Measurements from ENCODE around the gene CAPZB.

CAPZB gene

GRCh38 chr1:19419691-19420090 is 65.6 kb downstream of the CAPZB start:
- H3K27ac ChIP-seq (ENCODE audit: low read depth, low read length), result no peak overlapping the region
- TF ChIP-seq EZH2phosphoT487 (conservative IDR thresholded peaks at IDR 0.05; ENCODE audit: low read length), result no peak
- no peak for TF ChIP-seq CTCF (IDR thresholded peaks at IDR 0.05; ENCODE audit: insufficient read depth, low read length, poor library complexity, severe bottlenecking)
- H3K9me2 ChIP-seq (replicated peaks; ENCODE audit: insufficient read depth, low read length), result no peaks in the 10 kb centered on the region
- no peak overlapping the region for H3K4me2 ChIP-seq (ENCODE audit: low read depth, low read length, poor library complexity, severe bottlenecking)
- no peak overlapping the region for H3K9ac ChIP-seq (ENCODE audit: low read length)
- no peaks in the 10 kb centered on the region for H3F3A ChIP-seq (ENCODE audit: insufficient read depth)
- no peaks in the 10 kb centered on the region for H3K27me3 ChIP-seq (ENCODE audit: low read length)
- H3K79me2 ChIP-seq (ENCODE audit: insufficient read depth, low read length), result peaks cover 49% of the 10 kb centered on the region
- H2AFZ ChIP-seq (ENCODE audit: low read depth, low read length, severe bottlenecking), result no peak overlapping the region
- no peak overlapping the region for H3K4me3 ChIP-seq (ENCODE audit: insufficient read depth, low read length, poor library complexity, severe bottlenecking)
- H4K20me1 ChIP-seq (ENCODE audit: low read depth, low read length), result no peaks in the 10 kb centered on the region
- H3K9me3 ChIP-seq (ENCODE audit: insufficient read depth, low read length), result no peaks in the 10 kb centered on the region
- H3K36me3 ChIP-seq (ENCODE audit: low read length), result 0 out of 2 replicates have a peak, but pooled peaks cover 3% of the 10 kb centered on the region

GRCh38 chr1:19418503-19418971 is 66.8 kb downstream of the CAPZB start:
- Histone ChIP-seq H2AFZ (ENCODE audit: low read depth, low read length, severe bottlenecking) (no peak overlapping the region), H3F3A (ENCODE audit: insufficient read depth) (no peaks in the 10 kb centered on the region), H3K9me2 (replicated peaks; ENCODE audit: insufficient read depth, low read length) (no peaks in the 10 kb centered on the region), H3K79me2 (ENCODE audit: insufficient read depth, low read length) (peaks cover 38% of the 10 kb centered on the region), H3K36me3 (ENCODE audit: low read length) (0 out of 2 replicates have a peak, but pooled peaks cover 3% of the 10 kb centered on the region), H3K4me2 (ENCODE audit: low read depth, low read length, poor library complexity, severe bottlenecking) (no peak overlapping the region), H3K27ac (ENCODE audit: low read depth, low read length) (no peak overlapping the region), H3K9me3 (ENCODE audit: insufficient read depth, low read length) (no peaks in the 10 kb centered on the region), H3K27me3 (ENCODE audit: low read length) (no peaks in the 10 kb centered on the region), H4K20me1 (ENCODE audit: low read depth, low read length) (no peaks in the 10 kb centered on the region), H3K9ac (ENCODE audit: low read length) (no peak overlapping the region), H3K4me3 (ENCODE audit: insufficient read depth, low read length, poor library complexity, severe bottlenecking) (no peak overlapping the region)
- TF ChIP-seq CTCF (IDR thresholded peaks at IDR 0.05; ENCODE audit: insufficient read depth, low read length, poor library complexity, severe bottlenecking), result no peak
- TF ChIP-seq EZH2phosphoT487 (conservative IDR thresholded peaks at IDR 0.05; ENCODE audit: low read length), result no peak

GRCh38 chr1:19416921-19417470 is 68.3 kb downstream of the CAPZB start:
- no peaks in the 10 kb centered on the region for H3F3A ChIP-seq (ENCODE audit: insufficient read depth)
- H3K4me3 ChIP-seq (ENCODE audit: insufficient read depth, low read length, poor library complexity, severe bottlenecking), result no peak overlapping the region
- H4K20me1 ChIP-seq (ENCODE audit: low read depth, low read length), result no peaks in the 10 kb centered on the region
- no peak overlapping the region for H3K9ac ChIP-seq (ENCODE audit: low read length)
- H3K27me3 ChIP-seq (ENCODE audit: low read length), result no peaks in the 10 kb centered on the region
- H3K9me2 ChIP-seq (replicated peaks; ENCODE audit: insufficient read depth, low read length), result no peaks in the 10 kb centered on the region
- no peaks in the 10 kb centered on the region for H3K9me3 ChIP-seq (ENCODE audit: insufficient read depth, low read length)
- no peak overlapping the region for H2AFZ ChIP-seq (ENCODE audit: low read depth, low read length, severe bottlenecking)
- peaks cover 30% of the 10 kb centered on the region for H3K79me2 ChIP-seq (ENCODE audit: insufficient read depth, low read length)
- H3K36me3 ChIP-seq (ENCODE audit: low read length), result 0 out of 2 replicates have a peak, but pooled peaks cover 3% of the 10 kb centered on the region
- no peak for TF ChIP-seq CTCF (IDR thresholded peaks at IDR 0.05; ENCODE audit: insufficient read depth, low read length, poor library complexity, severe bottlenecking)
- TF ChIP-seq EZH2phosphoT487 (conservative IDR thresholded peaks at IDR 0.05; ENCODE audit: low read length), result no peak
- no peak overlapping the region for H3K27ac ChIP-seq (ENCODE audit: low read depth, low read length)
- no peak overlapping the region for H3K4me2 ChIP-seq (ENCODE audit: low read depth, low read length, poor library complexity, severe bottlenecking)
